Bronchial epithelial cell (primary cell): ENCODE data around the gene GPATCH4. TPM values are rescaled to one million over a fixed set of nuclear protein-coding genes. Genes with fewer than 3 reads are reported as not detected.
"Not testable (repeated sequence)": the region's sequence is repeated elsewhere in the genome, so short reads cannot be mapped to it uniquely, and the experiment has no call there.

ENCODE experiments used
- DNase-seq: peaks from one replicate; pipeline ENCODE4 v3.0.0-alpha.2; 2010; ENCODE audit warnings: low read depth
- FAIRE-seq: peaks from 2 replicates; lab custom pipeline; 2011; peaks lifted over from hg19 to GRCh38; lab: Jason Lieb, UNC
- H3K27me3 ChIP-seq: 2 replicates; pipeline ENCODE4 v1.5.1; 2011; ENCODE audit warnings: low read length; ENCODE audit not compliant: control insufficient read depth, insufficient read depth
- H3K36me3 ChIP-seq: 2 replicates; pipeline ENCODE4 v1.5.1; 2011; ENCODE audit warnings: low read length; ENCODE audit not compliant: control insufficient read depth, insufficient read depth
- H3K4me3 ChIP-seq: 2 replicates; pipeline ENCODE4 v1.5.1; 2011; ENCODE audit warnings: mild to moderate bottlenecking, low read depth, low read length, control low read depth
- CTCF ChIP-seq: IDR thresholded peaks from 2 replicates; pipeline ENCODE4 v1.5.1; 2011; ENCODE audit warnings: mild to moderate bottlenecking, moderate library complexity, low read length, control low read depth, inconsistent platforms; ENCODE audit not compliant: insufficient read depth, severe bottlenecking
- total RNA-seq: library from RNA; depleted of rRNA; stranded (reverse); fragments of >200 nt; gene quantifications from 2 replicates; pipeline ENCODE4 v1.2.1, GENCODE V29; 2014

The GPATCH4 gene
- total RNA-seq, 1 donor from 2014 or later = 29.2 TPM

DNA sequence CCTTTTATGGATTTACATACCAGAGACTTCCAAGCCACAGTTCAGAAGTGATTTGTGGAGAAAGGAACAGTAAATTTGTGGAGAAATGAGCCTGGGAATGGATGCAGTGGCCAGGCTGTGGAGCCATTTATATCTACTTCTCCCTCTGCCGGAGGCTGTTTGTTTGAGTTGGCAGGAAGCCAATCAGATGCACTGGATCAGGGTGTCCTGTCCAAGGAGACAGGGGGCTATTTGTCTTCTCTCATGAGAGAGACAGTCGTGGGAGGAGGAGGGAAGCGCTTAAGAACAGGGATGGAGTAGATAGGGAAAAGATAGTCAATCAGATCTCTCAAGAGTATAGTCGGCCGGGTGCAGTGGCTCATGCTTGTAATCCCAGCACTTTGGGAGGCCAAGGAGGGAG is 15.2 kb upstream of the GPATCH4 start:
- TF ChIP-seq CTCF = no peak
- no peak for DNase-seq
- peaks cover 9% of the 10 kb centered on the region for H3K27me3 ChIP-seq
- no peak for FAIRE-seq
- H3K4me3 ChIP-seq = no peak overlapping the region
- no peaks in the 10 kb centered on the region for H3K36me3 ChIP-seq

DNA sequence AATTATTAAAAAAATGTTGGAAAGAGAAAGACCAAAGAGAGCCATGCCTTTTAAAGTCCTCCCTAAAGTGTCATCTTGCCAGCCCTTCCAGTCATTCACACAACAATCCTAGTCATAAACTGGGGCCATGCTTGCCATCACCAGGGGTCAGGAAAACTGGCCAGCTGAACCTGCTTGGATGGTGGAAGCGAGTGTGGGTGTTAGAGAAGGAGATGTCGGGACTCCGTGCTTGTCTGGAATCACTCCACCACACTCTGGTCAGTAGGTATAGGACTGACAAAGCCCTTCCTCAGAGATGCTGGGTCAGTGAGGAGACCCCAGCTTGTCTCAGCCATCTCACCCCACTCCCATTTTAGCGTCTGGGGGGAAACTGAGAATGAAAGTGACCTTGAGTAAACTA is 14.7 kb upstream of the GPATCH4 start:
- Histone ChIP-seq H3K36me3 (no peaks in the 10 kb centered on the region), H3K27me3 (peaks cover 9% of the 10 kb centered on the region), H3K4me3 (no peak overlapping the region)
- FAIRE-seq (no peak), DNase-seq (no peak)
- TF ChIP-seq CTCF = no peak

- Histone ChIP-seq H3K4me3 (no peak overlapping the region), H3K27me3 (peaks cover 3% of the 10 kb centered on the region), H3K36me3 (no peaks in the 10 kb centered on the region)
- FAIRE-seq = no peak
- no peak for DNase-seq
- TF ChIP-seq CTCF = no peak
Measured at GRCh38 chr1:156612666-156613065, 11.4 kb upstream of the GPATCH4 start.

DNA sequence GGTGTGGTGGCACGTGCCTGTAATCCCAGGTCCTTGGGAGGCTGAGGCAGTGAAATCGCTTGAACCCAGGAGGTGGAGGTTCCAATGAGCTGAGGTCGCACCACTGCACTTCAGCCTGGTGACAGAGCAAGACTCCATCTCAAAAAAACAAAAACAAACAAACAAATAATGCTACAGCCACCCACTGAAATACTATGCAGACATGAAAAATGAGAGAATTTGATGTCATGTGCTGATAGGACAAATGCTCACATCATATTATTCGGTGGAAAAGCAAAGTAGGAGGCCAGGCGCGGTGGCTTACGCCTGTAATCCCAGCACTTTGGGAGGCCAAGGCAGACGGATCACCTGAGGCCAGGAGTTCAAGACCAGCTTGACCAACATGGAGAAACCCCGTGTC is 8.8 kb upstream of the GPATCH4 start:
- not testable (repeated sequence) for H3K27me3 ChIP-seq, DNase-seq, H3K4me3 ChIP-seq, H3K36me3 ChIP-seq, FAIRE-seq

DNA sequence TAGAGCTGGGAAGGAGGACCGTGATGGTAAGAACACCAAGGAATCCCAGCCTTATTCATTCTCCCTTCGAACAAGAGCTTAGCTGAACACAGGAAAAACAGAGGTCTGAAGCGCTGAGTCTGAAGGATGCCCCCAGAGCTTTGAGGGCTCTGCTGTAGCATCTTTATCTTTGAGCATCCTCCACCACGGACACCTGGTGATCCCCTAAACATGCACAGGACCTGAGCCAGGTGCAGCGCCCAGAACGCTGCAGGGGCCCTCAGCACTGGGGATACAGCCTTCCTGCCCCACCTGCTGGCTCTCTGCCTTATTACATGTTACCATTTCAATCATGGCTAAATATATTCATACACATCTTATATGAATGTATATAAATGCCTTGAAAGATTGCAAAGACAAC is 7.7 kb upstream of the GPATCH4 start:
- Histone ChIP-seq H3K27me3 (no peaks in the 10 kb centered on the region), H3K4me3 (no peak overlapping the region), H3K36me3 (no peaks in the 10 kb centered on the region)
- TF ChIP-seq CTCF = peak; percentile 70
- peak; percentile 40 for DNase-seq
- no peak for FAIRE-seq

GRCh38 chr1:156608036-156608674 is 6.9 kb upstream of the GPATCH4 start:
- no peak for FAIRE-seq
- TF ChIP-seq CTCF = peak; percentile 88
- Histone ChIP-seq H3K27me3 (no peaks in the 10 kb centered on the region), H3K4me3 (no peak overlapping the region), H3K36me3 (no peaks in the 10 kb centered on the region)
- DNase-seq = peak; percentile 75

DNA sequence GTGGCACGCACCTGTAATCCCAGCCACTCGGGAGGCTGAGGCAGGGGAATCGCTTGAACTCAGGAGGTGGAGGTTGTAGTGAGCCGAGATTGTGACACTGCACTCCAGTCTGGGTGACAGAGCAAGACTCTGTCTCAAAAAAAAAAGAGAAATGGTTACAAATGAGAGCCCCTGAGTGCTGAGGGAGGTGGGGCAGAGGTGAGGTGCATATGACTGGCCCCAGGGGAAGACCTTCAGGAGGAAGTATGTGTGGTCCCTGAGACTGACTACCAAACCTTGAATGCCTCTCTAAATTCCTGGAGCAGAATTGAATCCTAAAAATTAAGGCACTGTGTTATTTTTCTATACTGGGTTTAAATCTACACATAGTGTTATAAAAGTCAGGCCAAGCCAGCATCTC is 6.1 kb upstream of the GPATCH4 start:
- not testable (repeated sequence) for DNase-seq, H3K27me3 ChIP-seq, FAIRE-seq, H3K36me3 ChIP-seq, H3K4me3 ChIP-seq
